ENCODE data around the gene TGFBR2. TPM values are rescaled to one million over a fixed set of nuclear protein-coding genes. Genes with fewer than 3 reads are reported as not detected.

TGFBR2 gene
- total RNA-seq, 2 experiments from 2014 or later, result 58.9 to 60.3 TPM

DNA sequence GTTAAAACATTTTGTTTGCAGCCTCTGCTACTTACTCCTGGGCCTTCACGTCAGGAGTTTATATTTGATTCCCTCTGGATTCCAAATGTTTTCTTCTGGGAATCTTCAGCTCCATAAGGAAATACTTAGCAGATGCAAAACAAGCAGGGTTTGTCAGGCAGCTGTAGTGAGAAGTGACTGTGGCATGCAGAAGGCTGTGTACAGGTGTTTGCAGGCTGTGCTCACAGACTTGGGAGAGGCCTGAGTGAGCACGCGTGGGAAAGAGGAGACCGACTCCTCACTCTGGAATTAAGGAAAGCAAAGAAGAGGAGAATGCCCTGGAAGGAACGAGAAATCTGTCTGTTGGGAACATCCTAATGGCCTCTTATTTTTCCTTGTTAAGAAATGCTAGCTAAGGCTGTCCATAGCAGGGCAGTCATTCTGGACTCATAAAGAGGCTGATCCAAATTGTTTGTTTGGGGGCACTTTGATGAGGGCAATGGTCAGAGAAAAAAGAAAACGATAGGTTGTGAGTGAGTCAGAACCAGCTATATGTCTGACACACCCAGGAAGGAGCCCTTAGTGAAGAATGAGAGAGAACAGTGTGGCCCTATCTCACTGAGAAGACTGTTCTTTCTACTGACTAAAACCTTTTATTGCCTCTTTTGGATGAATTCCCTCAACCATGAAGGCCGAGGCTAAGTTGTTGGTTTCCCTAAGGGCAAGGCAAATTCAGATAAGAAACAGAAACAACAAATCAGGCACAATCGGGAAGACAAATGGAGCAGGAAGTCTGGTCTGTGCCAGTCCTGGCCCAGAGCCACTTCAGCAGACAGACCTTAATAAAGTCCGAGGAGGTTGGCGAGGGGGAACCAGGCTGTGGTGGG, 82.6 kb downstream of the TGFBR2 start:
- ChIA-PET POLR2A (no interaction called here), CTCF (interaction anchor here (0.6 kb wide), 1 partner anchor 89 kb away, joined by 8 read pairs; no protein-coding TSS in a partner anchor)

DNA sequence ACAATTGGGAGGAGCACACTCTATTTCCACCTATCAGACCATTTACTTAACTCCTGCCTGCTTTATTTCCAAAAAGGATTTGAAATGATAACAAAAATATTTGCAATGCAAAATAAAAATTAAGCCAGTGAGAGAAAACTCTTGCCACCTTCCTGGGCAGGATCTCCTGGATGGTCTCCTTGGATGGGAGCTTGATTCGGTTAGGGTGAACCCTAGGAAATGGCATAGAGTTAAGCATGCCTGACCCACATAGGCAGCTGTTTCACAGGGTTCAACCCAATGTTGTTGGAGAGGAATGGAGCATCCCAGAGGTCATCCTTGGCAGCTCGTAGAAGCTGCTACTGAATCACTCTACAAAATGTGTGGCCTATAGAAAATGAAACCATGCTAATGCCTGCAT, 83.8 kb downstream of the TGFBR2 start:
- ChIA-PET POLR2A (no interaction called here), CTCF (no interaction called here)

DNA sequence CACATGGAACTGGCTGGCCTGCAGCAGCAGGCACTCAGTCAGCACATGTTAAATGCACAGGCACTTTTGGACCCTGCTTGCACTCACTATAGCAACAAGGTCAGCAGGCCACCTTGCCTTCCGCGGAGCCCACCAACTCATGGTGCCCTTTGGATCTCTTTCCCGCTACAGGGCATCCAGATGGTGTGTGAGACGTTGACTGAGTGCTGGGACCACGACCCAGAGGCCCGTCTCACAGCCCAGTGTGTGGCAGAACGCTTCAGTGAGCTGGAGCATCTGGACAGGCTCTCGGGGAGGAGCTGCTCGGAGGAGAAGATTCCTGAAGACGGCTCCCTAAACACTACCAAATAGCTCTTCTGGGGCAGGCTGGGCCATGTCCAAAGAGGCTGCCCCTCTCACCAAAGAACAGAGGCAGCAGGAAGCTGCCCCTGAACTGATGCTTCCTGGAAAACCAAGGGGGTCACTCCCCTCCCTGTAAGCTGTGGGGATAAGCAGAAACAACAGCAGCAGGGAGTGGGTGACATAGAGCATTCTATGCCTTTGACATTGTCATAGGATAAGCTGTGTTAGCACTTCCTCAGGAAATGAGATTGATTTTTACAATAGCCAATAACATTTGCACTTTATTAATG, 85.0 kb downstream of the TGFBR2 start:
- CTCF ChIA-PET, result interaction anchor here (0.7 kb wide), 1 partner anchor 10 kb away, joined by 3 read pairs; no protein-coding TSS in a partner anchor
- POLR2A ChIA-PET, result no interaction called here

DNA sequence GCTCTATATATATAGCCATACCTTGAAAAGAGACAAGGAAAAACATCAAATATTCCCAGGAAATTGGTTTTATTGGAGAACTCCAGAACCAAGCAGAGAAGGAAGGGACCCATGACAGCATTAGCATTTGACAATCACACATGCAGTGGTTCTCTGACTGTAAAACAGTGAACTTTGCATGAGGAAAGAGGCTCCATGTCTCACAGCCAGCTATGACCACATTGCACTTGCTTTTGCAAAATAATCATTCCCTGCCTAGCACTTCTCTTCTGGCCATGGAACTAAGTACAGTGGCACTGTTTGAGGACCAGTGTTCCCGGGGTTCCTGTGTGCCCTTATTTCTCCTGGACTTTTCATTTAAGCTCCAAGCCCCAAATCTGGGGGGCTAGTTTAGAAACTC, 85.5 kb downstream of the TGFBR2 start:
- CTCF ChIA-PET, result interaction anchor here (0.6 to 0.7 kb wide), 2 partner anchors 10 to 11 kb away, joined by 3 to 4 read pairs; no protein-coding TSS in a partner anchor
- POLR2A ChIA-PET, result no interaction called here

DNA sequence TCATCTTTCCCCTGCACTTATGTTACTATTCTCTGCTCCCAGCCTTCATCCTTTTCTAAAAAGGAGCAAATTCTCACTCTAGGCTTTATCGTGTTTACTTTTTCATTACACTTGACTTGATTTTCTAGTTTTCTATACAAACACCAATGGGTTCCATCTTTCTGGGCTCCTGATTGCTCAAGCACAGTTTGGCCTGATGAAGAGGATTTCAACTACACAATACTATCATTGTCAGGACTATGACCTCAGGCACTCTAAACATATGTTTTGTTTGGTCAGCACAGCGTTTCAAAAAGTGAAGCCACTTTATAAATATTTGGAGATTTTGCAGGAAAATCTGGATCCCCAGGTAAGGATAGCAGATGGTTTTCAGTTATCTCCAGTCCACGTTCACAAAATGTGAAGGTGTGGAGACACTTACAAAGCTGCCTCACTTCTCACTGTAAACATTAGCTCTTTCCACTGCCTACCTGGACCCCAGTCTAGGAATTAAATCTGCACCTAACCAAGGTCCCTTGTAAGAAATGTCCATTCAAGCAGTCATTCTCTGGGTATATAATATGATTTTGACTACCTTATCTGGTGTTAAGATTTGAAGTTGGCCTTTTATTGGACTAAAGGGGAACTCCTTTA, 86.2 kb downstream of the TGFBR2 start:
- POLR2A ChIA-PET, result no interaction called here
- CTCF ChIA-PET, result interaction anchor here (0.6 to 1.4 kb wide), 10 partner anchors 8 to 650 kb away, joined by 3 to 7 read pairs (median 3); no protein-coding TSS in a partner anchor

DNA sequence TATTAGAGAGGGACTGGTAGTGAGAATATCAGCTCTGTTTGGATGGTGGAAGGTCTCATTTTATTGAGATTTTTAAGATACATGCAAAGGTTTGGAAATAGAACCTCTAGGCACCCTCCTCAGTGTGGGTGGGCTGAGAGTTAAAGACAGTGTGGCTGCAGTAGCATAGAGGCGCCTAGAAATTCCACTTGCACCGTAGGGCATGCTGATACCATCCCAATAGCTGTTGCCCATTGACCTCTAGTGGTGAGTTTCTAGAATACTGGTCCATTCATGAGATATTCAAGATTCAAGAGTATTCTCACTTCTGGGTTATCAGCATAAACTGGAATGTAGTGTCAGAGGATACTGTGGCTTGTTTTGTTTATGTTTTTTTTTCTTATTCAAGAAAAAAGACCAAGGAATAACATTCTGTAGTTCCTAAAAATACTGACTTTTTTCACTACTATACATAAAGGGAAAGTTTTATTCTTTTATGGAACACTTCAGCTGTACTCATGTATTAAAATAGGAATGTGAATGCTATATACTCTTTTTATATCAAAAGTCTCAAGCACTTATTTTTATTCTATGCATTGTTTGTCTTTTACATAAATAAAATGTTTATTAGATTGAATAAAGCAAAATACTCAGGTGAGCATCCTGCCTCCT, 87.2 kb downstream of the TGFBR2 start:
- CTCF ChIA-PET, result interaction anchor here (0.5 to 1.4 kb wide), 15 partner anchors 9 to 707 kb away, joined by 3 to 7 read pairs (median 3); no protein-coding TSS in a partner anchor

DNA sequence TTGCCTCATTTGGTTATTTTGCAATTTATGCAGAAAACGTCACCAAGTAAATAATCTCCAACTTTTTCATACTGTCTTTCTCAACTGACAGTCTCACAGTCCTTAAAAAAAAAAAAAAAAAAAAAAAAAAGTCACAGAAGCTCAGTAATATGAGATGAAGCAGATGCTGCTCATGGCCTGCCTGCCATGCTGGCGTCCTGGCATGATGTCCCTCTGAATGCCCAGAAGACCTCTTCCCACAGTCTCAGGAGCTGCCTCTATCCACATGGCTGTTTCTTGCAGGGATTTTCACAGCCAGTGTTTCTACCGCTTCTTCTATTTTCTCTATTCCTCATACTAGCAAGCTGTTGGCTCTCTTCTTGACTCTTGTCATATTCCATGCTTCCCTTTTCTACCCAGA, 87.7 kb downstream of the TGFBR2 start:
- ChIA-PET POLR2A (no interaction called here), CTCF (interaction anchor here (0.5 to 1.3 kb wide), 9 partner anchors 9 to 707 kb away, joined by 3 to 4 read pairs (median 3); no protein-coding TSS in a partner anchor)

More for the DNA sequence above, 87.2 kb downstream of the TGFBR2 start:
- POLR2A ChIA-PET, result no interaction called here

DNA sequence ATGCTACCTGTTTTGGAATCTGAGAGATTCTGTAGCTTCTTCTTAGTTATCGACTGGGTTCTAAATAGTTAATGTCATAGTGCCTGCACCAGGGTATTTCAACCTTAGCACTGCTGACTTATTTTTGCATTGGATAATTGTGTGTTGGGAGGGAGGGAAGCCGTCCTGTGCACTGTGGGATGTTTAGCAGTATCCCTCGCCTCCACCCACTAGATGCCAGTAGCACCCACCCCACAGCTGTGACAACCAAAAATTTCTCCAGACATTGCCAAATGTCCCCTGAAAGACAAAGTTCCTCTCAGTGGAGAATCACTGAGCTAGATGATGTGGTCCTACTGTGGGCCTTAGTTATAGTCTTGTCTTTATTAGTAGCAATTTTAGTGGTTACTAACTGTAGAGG, 88.3 kb downstream of the TGFBR2 start:
- ChIA-PET CTCF (no interaction called here), POLR2A (interaction anchor here (0.7 kb wide), 1 partner anchor 205 kb away, joined by 3 read pairs; no protein-coding TSS in a partner anchor)

DNA sequence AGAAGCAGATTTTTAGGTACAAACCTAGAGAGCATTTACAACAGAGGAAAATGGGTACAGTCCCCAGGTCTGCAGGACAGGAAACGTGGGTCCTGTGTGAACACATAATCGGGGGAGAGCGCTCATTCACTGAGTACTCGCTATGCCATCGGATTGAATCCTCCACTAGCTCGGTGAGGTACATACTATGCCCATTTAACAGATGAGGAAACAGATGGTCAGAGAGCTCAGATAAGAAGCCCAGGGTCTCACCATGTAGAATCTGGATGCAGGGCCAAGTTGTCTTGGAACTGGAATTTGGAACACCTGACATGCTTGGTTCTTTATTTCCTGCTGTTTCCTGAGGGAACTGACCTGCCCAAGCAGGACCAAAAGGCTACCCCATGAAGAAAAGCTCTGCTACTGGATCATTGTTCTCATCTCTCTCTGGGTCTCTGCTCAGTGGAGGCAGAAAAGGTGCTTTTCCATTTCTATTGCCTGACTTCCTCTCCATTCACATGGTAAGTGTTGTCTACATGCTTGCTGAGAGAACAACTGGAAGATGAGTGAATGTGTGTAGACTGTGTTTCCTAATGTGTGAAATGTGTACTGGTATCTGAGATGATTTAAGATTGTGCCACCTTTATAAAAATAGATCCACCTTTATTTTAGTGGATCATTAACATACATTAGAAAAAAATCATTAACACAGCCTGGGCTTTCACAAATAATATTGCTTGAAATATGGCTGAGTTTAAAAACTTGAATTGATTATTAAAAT, 89.1 kb downstream of the TGFBR2 start:
- POLR2A ChIA-PET, result interaction anchor here (0.7 kb wide), 1 partner anchor 205 kb away, joined by 3 read pairs; no protein-coding TSS in a partner anchor
- CTCF ChIA-PET, result no interaction called here

DNA sequence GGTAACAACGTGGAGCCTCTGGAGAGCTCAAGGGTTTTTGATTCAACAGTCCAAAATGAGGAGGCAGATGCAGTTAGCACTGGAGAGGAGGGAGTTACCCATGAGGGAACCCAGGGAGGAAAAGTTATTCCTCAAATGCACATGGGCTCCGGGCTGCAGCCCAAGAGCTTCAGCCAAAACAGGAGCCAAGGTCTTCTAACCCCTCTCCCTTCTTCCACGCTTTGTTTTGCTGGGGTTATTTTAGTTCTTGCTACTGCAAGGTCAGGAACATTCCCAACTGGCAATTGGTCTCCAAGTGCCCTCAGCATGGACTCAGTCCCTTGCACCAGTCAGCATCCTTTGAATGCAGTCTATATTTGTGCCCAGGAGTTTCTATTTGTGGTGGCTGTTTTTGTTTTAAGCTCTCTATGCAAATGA, 90.0 kb downstream of the TGFBR2 start:
- CTCF ChIA-PET, result no interaction called here
- POLR2A ChIA-PET, result no interaction called here

DNA sequence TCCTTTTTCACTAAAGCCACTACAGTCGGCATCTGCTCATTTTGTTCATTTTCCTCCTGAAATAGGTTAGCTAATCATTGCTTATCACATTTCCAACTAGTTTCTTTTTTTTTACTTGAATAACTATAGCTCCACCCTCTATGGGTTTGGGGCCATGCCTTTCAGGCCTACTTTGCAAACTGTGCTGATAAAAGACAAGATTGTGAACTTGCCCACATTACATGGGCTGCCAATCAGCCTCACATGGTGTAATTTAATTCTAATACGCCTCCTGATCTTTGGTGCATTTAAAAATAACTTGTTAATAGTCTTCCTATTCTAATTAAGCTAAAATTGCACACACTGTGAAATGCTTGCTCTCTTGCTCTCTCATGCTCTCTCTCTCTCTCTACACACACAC, 90.5 kb downstream of the TGFBR2 start:
- POLR2A ChIA-PET, result no interaction called here
- CTCF ChIA-PET, result no interaction called here

DNA sequence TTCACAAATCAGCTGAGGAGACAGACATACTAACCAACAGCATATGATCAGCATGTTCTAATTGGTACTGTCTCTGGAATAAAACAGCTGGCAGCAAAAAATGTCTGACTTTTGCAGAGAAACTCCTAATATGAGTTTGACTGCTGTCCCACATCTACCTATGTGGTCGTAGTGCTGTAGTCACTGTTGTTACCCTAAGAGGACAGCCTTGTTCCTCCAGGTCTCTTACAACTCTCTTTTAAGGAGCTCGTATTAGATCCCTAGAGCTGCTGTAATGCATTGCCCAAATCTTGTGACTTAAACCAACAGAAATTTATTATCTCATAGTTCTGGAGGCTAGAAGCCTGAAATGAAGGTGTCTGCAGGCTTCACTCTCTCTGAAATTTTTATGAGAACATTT, 92.1 kb downstream of the TGFBR2 start:
- ChIA-PET POLR2A (no interaction called here), CTCF (no interaction called here)

DNA sequence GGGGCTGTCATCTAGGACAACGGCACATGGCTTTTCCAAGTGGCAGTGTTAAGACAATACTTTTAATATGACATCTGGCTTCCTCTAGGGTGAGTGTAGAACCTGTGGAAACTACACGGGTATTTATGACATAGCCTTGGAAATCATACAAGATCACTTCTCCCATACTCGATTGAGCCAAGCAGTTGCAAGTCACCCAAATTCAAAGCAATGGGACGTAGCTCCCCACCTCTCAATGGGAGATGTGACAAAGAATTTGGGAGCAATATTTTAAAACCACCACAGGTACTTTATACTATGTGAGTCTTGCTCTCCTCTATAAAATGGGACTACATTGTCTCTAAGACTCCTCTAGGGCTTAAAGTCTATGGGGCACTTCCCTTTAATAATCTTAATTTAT, 93.5 kb downstream of the TGFBR2 start:
- CTCF ChIA-PET, result no interaction called here

DNA sequence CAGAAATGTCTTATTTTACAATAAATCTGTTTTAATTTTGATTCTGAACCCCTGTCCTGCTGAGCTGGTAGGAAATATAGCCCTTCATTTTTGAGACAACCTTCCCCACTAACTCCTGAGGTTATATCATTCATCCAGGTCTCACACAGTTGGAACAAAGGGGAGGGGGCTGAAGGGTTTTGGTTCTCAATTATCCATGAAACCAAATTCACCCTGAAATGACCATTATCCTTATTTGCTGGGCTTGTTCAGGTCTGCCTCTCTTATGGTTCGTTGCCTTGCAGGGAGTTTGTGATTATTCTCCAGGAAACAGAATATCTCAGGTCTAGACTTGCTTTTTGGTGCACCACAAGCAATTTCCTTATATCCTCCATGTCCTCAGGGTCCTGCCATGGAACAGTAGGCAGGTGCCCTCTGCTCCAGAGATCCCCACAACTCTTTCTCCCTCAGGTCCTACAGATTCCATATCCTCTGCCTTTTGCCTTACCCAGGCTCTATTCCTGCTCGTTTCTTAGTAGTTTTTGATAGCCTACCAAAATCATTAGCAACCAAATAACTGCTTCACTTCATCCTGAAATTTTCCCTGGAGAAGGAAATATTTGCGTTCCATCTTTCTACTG, 94.4 kb downstream of the TGFBR2 start:
- CTCF ChIA-PET, result no interaction called here
- POLR2A ChIA-PET, result no interaction called here

More for the DNA sequence above, 93.5 kb downstream of the TGFBR2 start:
- POLR2A ChIA-PET, result no interaction called here

DNA sequence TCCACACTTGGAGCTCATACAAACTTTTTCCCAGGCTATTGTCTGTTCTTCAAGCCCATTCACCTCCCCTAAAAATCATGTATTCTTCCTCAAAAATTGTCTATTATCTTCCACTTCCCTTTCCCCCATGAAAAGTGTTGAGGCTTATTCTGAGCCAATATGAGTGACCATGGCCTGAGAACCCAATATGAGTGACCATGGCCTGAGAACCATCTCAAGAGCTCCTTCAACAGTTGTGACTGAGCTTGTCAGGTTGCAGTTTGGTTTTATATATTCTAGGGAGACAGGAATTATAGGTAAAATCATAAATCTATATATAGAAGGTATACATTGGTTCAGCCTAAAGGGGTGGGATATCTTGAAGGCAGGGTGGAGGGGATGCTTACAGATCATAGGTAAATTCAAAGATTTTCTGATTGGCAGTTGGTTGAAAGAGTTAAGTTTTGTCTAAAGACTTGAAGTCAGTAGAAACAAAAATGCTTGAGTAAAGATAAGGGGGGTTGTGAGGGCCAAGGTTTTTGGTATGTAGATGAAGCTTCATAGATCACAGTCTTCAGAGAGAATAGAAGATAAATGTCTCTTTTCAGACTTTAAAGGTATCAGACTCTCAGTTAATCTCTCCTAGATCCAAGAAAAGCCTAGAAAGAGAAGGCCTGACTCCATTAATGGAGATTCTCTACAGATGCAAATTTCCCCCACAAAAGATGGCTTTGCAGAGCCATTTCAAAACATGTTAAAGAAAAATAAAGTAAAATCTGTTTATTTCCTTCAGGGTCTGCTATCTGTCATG, 95.8 kb downstream of the TGFBR2 start:
- ChIA-PET CTCF (no interaction called here), POLR2A (no interaction called here)

DNA sequence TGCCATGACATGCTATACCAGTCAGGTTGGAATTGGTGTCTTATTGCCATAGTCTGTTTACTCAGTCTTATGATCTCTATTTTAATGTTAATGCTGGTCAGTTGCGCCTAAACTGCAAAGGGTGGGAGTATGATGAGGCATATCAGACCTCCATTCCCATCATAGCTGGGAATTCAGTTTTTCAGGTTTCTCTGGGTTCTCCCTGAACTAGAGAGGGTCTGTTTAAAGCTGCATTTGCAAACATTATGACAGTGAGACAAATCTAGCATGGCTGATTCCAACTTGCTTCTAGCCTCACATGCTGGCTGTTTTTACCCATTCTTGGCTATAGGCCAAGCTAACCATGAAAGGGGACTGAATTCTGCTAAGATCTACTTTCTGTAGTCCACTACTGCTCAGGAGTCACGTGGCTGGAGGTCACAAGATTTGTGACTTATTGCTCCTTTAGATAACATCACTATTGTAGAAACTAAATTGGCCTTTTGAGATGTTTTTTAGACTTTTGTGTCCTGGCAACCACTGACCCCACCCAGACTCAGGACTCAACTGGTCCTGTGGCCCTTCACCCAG, 96.5 kb downstream of the TGFBR2 start:
- ChIA-PET POLR2A (no interaction called here), CTCF (no interaction called here)

DNA sequence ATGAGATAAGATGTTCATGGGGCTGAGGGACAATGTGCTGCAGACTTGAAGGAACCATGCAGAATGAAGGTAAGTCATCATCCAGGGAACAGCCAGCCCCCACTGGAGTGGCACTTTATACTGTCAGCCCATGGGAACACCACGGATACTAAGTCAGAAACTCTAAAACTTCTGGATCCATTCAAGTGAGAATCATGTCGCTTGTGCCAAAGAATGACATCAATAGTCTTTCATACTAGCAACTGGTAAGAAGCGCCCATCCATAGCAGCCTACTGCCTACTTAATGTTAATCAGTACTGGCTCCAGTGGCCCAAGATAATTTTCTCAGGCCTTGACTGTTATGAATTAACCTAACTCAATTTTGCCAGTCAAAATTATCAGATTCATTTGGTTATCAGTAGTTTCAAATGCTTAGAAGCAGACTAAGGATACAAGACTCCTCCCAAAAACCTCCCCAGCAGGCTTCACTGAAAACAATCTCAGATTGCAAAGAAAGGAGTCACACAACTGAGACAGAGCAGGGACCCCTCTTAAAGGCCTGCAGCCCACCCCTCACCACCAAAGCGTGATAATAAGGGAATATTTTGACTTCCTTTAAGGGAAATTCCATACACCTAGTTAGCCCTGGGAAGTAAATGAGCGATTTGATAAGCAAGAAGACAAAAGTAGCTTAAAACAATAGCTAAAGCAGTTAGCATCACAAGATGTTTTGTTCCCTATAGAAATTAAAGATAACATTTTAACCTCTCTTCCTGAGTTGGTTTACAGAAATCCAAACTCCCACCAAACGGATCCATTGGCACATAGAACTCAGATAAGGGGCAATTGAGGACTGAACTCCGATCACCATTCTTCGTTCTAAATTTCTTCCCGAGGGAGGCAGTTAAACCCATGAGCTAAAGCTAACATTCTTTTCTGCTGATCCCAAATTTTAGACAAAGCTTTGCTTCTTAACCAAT, 98.8 kb downstream of the TGFBR2 start:
- ChIA-PET CTCF (no interaction called here), POLR2A (no interaction called here)
